M059J (cell line): ENCODE measurements around the gene BRINP3. TPM values are rescaled to one million over a fixed set of nuclear protein-coding genes. Genes with fewer than 3 reads are reported as not detected.

ENCODE experiments used
- DNase-seq: peaks from one replicate; pipeline ENCODE4 v3.0.0-alpha.2; 2012; ENCODE audit warnings: low read depth
- total RNA-seq: library from RNA; depleted of rRNA; stranded (reverse); fragments of >200 nt; shearing (Covaris generic); gene quantifications from 2 replicates; pipeline ENCODE4 v1.2.3, GENCODE V29; 2014

BRINP3 gene
- total RNA-seq, 1 experiment from 2014 or later = not detected

- DNase-seq = no peak
These were observed 285.0 kb downstream of the BRINP3 start for GRCh38 chr1:190192627-190193026.

- DNase-seq = no peak
These were observed 294.1 kb downstream of the BRINP3 start for GRCh38 chr1:190183588-190183987.

GRCh38 chr1:190179817-190180216 is 297.8 kb downstream of the BRINP3 start:
- DNase-seq = peak; percentile 24

GRCh38 chr1:190178827-190179226 is 298.8 kb downstream of the BRINP3 start:
- no peak for DNase-seq

GRCh38 chr1:190177555-190177954 is 300.1 kb downstream of the BRINP3 start:
- DNase-seq = no peak

- DNase-seq = peak; percentile 46
These were observed 300.9 kb downstream of the BRINP3 start for GRCh38 chr1:190176776-190177175.

GRCh38 chr1:190175320-190175719 is 302.3 kb downstream of the BRINP3 start:
- DNase-seq = peak; percentile 10

GRCh38 chr1:190172651-190173430 is 304.8 kb downstream of the BRINP3 start:
- DNase-seq = peak; percentile 33

- no peak for DNase-seq
These were observed 307.3 kb downstream of the BRINP3 start for GRCh38 chr1:190170321-190170720.

- peak; percentile 27 for DNase-seq
These were observed 308.2 kb downstream of the BRINP3 start for GRCh38 chr1:190169311-190170067.

- DNase-seq = no peak
These were observed 308.8 kb downstream of the BRINP3 start for GRCh38 chr1:190168893-190169280.

GRCh38 chr1:190168116-190168892 is 309.4 kb downstream of the BRINP3 start:
- peak; percentile 55 for DNase-seq

GRCh38 chr1:190159146-190159545 is 318.5 kb downstream of the BRINP3 start:
- no peak for DNase-seq

- no peak for DNase-seq
These were observed 322.9 kb downstream of the BRINP3 start for GRCh38 chr1:190154744-190155143.

GRCh38 chr1:190147616-190148015 is 330.0 kb downstream of the BRINP3 start:
- no peak for DNase-seq

GRCh38 chr1:190144650-190145049 is 333.0 kb downstream of the BRINP3 start:
- no peak for DNase-seq

GRCh38 chr1:190140644-190141043 is 337.0 kb downstream of the BRINP3 start:
- no peak for DNase-seq

- DNase-seq = no peak
These were observed 339.0 kb downstream of the BRINP3 start for GRCh38 chr1:190138702-190139101.

- no peak for DNase-seq
These were observed 339.4 kb downstream of the BRINP3 start for GRCh38 chr1:190138266-190138665.

GRCh38 chr1:190129366-190129765 is 348.3 kb downstream of the BRINP3 start:
- DNase-seq = no peak

GRCh38 chr1:190126728-190127127 is 350.9 kb downstream of the BRINP3 start:
- no peak for DNase-seq

GRCh38 chr1:190124068-190124467 is 353.6 kb downstream of the BRINP3 start:
- DNase-seq = no peak
